Activated CD4-positive, alpha-beta T cell treated with anti-CD3 and anti-CD28 coated beads, Interleukin-2, amount 50 U/mL, for 4 hours (primary cell): ENCODE data around the gene PRDM16.

Experiments
- DNase-seq, 2 experiments: peaks; one replicate each; pipeline ENCODE4 v3.0.0-alpha.2; 2020

PRDM16 gene

DNA sequence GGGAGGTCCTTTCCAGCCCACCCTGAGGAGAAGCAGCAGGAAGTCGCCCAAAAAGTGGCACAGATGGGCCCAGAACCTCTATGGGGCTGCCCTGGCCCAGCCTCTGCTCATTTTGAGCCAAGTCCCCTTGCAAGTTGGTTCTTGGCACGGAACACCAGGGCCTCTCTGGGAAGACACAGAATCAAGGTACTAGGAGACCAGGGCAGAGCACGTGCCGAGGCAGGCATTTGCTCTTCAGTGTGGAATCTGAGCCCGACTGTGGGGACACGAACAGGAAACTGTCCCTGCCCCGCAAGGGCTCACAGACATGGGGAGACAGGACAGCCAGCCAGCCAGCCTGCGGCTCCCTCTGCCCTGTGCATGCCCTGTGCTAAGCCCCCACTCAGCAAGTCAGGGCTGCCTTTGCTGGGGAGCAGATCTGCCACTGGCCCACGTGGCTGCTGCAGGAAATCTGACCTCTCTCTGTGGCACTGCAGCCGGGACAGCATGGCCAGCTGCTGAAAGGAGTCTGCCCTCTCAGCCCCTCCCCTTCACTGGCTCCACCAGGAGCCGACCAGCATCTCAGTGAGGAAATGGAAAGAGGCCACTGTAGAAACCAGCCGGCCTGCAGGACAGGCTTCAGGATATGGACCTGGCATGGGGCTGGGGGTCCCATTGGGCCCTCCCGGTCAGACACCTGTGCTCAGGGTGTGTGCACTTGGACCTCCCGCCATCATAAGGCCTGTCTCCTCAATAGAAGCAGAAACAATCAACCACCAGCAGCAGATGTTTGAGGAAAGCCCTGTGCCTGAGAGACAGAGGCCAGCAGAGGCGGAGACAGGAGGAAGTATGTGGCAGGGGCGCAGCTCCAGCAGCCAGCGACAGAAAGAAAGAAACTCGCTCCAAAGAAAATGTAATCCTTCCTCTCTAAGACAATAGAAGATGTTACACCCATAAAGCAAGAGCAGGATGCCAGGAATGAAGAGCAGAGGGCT lies 389.2 kb downstream of the PRDM16 start:
- DNase-seq, result no peak

DNA sequence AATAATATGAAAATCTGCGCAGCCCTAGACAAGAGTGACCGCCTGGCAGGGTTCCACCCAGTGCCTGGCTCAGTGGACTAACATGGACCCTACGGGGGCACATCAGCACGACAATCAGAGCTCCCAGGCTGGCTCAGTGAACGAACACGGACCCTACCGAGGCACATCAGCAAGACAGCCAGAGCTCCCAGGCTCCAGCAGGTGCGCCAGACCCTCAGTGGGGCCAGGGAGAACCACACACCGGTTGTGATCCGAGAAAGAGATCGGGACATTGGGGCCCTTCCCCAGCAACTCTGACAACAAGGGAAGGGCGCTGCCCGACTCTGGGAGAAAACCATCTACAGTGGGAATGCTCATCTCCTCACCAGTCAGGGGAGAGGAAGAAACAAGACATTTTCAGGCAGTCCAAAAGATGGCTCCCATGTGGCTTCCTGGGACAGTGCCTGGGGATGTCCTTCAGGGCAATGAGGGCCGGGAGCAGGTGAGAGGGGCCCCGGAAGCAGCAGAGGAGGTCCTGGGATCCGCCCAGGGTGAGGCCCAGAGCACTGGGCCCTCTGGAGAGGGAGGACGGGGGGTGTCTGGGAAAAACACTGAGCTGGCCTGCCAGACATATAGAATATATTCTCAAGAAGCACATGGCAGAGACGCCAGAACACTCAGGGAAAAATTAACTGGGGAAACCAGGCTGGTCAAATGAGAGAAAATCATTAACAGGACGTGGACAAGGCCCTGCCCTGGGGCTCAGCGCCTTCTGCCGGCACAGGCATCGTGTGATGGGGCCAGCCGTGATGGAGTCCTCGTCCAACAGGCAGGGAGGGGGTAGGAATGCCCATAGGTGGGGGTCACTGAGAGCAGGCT lies 390.3 kb downstream of the PRDM16 start:
- no peak for DNase-seq

DNA sequence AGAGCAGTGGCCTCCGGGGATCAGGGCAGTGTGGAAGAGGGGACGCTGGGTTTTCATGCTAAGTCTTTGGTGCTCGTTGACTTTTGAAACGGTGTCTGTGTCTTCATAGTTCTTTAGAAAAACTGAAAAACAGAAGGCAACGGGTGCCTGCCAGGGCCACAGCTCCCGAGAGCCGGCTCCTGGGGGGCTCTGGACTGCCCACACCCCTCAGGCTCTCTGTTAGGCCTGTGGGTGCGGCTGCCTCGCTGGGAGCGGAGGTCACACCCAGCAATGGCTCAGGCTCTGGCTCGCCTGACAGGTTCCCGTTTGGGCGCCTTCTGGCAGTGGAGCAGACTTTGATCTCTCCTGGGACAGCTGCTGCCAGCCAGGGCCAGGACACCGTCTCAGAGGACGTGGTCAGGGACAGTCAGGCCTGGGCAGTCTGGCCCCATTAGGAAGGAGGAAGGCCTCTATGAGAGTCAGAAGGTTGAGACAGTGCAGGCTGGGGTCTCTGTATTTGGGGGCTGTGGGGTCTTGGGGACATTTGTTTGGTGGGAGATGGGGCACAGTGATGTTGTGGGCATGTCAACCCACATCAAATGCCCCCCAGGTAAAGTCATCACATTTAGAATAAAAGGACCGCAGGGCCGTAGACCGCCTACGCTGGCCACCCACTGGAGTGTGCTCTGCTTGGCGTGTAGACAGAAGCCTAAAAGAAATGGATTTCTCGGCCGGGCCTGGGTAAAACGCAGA lies 391.1 kb downstream of the PRDM16 start:
- DNase-seq, result no peak

DNA sequence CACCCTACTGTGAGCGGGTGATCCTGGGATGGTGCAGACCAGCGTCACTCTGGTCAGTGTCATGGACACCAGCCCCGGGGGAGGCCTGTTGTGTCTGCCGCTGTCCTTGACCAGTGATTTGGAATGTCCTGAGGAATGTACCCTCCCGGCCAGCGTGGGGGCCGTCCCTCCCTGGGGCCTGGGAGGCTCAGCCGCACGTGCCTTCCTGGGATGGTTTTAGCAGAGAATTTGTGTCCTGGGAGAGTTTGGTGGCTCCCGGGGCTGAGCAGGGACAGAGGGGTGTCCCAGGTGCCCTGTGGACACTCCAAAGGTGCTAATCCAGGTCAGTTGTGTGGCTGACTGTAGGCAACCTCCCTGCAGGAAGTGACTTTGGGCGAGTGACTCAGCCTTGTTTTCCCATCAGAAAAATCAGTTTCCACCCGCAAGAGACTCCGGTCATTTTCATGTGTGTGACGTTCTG lies 391.7 kb downstream of the PRDM16 start:
- DNase-seq, result no peak

DNA sequence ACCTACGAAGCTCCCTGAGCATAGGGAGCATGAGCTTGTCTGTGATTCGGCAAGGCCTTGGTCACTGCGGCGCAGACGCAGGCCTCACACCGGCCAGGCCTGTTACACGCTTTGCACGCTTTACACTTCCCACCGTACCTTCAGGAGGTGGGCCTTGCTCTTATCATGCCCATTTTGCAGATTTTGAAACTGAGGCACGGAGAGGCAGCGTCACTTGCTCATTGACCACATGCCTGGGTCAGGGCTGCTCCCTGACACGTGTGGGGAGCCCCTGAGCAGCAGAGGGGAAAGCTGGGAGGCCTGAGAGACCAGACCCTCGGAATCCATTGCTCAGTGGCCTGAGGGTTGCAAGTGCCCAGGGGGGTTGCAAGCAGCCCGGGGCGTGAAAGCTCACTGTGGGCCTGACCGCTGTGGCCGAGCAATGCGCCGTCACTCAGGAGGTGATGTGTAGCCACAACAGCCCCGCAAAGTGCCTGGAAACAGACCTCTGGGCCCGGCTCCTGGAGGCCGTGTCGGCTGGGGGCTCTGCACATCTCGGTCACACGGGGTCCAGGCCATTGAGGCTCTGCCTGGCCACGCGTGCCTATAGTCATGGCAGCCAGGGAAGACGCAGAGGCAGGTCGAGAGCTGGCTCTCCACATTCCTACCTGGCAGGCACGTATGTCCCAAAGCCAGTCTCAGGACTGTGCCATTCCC lies 392.4 kb downstream of the PRDM16 start:
- no peak for DNase-seq

DNA sequence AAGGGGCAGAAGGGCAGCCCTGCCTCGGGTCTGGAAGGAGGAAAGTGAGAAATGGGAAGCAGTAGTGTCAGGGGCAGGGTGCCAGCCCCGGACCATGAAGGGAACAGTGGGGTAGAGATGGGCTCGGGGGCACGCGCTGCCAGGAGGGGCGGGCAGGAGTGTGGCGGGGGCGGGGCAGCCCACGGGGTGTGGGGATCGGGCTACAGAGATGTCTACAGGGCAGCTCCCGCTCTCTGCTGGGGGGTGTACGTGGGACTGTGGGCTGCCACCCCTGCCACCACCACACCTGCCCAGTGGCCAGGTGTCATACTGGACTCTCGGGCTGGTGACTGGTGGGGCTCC lies 392.9 kb downstream of the PRDM16 start:
- no peak for DNase-seq

DNA sequence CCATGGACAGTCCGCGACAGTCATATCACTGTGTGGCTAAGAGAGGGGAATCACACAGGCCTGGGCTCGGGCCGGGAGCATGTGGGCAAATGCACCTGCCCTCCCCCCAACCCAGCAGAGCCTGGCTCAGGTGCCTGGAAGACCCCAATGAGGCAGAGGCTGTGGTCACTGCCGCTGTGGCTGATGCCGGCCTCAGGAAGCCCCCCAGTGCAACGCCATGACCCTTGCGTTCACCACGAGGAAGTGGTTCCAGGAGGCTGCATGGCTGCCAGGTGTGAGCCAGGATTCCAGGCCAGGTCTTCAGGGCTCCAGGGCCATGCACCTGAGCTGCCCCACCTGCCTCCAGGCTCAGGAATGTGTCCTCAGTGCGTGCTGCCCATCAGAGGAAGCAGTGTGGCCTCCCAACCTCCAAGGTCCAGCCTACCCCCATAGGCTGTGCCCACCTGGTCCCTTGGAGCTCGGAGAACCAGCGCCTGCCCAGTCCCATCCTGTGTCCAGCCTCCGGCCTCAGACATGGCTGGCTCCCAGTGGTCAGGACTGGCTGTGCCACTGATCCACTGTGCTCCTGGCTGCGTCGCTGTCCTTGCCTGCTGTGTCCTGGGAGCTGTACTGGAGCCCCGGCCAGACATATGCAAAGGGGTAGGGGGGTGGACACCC lies 393.5 kb downstream of the PRDM16 start:
- no peak for DNase-seq

DNA sequence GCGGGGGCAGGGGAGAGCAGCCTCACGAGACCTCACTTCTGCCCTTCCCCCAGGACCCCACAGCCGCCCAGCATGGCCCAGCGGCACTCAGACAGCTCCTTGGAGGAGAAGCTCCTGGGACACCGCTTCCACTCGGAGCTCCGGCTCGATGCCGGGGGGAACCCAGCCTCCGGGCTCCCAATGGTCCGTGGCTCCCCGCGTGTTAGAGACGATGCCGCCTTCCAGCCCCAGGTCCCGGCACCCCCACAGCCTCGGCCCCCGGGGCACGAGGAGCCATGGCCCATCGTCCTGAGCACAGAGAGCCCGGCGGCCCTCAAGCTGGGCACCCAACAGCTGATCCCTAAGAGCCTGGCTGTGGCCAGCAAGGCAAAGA lies 394.0 kb downstream of the PRDM16 start:
- no peak for DNase-seq

DNA sequence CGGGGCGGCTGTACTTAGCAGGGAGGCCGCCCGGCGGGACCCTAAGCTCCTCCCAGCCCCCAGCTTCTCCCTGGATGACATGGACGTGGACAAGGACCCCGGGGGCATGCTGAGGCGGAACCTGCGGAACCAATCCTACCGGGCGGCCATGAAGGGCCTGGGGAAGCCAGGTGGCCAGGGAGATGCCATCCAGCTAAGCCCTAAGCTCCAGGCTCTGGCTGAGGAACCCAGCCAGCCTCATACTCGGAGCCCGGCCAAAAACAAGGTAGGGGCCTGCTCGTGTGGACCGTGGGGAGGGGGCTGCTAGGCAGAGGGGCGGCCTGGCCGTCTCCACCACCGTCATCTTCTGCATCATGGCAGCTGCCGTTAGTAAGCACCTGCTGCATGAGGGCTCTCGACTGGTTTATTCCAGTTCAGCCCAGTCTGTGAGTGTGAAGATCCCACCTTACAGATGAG lies 394.4 kb downstream of the PRDM16 start:
- DNase-seq, result no peak

DNA sequence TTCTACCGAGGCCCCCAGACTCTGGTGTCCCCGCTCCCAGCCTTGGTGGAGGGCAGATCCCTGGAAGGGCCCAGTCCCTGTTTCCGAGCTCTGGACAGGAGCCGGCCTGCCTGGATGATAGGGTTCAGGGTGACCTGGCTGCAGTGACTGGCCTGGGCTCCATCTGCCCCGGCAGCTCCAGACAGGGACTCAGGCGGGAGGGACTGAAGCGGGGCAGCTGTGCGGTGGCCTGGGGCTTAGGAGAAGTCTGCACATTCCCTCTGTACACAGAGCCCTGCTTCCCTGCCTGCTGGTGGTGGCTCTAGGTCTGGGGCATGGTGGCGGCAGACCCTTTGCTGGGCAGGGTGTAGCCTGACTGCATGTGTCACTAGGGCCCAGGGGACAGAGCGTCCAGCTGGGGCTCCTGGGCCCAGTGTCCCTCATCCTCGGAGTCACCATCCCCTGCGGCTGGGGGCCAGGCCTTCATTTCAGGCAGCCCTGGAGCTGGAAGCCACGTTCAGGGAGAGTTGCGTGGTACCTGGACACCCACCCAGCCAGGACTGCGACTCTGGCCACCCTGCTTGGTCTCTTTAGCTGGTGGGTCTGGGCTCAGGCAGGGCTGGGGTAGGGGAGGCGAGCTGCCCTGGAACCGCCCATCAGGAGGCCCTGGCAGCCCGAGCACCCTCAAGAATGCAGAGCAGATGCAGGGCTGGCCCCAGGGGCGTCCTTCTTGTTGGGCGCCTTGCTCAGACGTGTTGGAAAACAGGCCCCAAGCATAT lies 395.1 kb downstream of the PRDM16 start:
- no peak for DNase-seq

DNA sequence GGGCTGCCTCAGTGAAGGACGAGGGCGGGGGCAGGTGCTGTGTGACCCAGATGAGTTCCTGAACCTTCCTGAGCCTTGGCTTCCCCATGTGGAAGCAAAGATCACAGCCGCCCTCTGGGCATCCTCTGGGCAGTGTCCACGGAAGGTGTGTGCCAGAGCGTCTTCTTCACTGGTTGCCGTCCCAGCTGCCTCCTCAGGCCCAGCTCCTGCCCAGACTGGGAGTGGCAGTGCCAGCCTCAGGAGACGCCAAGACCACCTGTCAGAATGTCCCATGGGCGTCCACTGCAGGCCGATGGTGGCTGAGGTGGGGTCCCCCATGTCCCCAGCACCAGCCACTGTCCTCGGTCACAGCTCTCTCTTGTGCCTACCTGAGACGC lies 395.6 kb downstream of the PRDM16 start:
- DNase-seq, result no peak

DNA sequence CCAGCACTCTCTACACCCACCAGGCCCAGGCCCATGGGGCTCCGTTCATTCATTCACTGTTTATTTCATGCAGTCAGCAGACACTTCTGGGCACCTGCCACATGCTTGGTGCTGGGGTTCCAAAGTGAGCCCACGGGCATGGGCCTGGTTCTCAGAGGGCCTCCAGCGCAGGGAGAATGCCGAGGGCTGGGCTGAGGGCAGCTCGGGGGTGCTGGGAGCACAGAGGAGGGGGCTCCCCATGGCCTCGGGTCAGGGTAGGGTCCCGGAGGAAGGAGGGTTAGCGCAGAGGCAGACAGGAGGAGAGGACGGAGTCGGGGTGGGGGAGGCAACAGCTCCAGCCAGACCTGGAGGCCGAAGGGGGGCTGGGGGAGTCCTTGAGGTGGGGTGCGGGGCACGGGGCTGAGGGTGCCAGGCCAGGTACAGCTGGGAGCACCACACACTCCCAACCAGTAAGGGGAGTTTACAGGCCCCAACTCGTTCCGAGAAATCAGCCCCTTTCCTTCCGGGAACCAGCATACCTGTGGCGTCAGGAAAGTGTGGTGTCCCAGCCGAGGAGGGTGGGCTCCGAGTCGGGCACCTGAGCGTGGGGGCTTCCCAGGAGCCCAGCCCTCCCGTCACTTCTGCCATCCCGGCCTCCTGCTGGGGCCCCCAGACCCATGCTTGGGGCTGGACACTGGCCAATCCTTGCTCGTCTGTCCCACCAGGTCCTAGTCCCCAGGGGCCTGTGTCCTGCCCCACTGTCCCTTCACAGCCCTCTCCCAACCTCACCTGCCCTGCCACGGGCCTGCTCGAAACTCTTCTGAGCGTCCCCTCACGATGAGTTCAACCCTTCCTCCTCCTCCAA lies 396.3 kb downstream of the PRDM16 start:
- no peak for DNase-seq

DNA sequence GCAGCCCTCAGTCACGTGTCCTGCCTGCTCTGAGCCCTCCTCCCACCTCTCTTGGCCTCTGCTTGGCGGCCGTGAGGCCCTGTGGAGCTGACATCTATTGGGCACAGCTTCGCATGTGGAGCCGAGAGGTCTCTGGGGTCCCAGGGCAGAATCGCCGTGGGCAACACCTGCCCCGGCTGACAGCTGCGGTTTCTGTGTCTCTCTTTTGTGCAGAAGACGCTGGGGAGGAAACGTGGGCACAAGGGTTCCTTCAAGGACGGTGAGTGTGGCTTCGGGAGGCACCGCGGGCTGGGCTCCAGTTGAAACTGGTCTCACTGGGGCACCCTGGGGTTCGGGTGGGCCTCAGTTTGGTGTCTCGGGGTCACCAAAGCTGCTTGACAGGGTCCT lies 396.9 kb downstream of the PRDM16 start:
- DNase-seq, result no peak

DNA sequence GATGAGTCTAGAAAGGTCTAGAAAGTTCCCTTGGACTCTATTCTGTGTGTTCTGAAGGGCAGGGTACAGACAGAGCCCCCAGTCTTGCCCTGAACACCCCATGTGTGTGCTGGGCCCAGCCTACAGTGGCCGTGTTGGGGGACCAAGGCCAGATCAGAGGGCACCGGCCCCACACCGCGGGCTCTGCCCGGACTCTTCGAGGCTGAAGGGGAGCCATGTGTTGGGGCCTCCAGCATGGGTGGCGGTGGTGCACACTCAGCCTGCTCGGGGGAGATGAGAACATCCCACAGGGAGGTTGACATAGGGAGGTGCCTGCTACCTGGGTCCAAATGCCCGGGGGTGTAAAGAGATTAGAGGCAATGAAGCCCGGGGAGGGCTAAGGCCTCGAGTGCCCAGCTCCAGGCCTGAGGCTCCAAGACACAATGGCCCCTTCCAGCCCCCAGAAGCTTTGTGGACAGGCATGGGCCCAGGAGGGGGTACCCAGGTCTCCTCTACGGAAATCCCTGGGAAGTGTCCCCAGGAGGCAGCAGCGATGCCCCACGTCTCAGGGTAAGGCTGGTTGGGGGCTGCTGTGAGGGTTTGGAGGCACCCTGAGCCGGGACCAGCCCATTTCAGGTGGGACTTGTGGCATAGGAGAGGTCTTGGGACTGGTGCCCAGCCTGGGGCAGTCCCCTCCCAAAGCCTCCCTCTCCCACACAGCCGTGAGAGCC lies 397.5 kb downstream of the PRDM16 start:
- DNase-seq, result no peak

DNA sequence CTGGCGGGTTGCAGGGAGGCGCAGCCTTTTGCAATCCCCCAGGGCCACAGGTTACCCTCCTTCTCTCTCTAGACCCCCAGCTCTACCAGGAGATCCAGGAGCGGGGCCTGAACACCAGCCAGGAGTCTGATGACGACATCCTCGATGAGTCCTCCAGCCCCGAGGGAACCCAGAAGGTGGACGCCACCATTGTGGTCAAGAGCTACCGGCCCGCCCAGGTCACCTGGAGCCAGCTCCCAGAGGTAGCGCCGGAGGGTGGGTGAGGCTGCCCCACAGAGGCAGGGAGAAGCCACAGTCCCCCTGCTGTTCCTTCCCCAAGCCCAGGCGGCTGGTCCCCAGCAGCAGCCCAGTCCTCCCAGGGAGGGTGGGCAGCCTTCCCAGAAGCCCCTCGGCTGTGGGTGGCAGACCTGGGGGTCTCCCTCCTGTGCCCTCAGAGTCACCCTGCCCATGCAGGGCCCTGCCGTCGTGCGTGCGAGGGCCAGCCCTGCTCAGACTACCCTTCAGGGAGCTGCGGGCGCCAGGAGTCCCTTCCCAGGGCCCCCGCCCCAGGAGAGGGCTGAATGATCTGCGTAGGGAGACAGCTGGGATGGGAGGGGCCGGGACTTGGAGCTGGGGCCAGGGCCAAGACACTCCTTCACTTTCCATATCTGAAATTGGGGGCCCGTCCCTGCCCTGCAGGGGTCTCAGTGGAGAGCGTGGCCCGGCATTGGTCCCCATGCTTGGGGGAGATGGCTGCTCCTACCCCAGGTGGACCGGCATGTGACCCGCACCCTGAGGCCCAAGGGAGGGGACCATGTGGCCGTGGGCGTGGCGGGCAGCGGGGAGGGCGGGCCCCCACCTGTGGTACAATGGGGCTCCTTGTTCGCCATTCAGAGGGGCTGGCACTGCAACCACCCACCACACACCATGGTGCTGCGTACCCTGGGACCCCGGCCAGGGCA lies 398.4 kb downstream of the PRDM16 start:
- no peak for DNase-seq

DNA sequence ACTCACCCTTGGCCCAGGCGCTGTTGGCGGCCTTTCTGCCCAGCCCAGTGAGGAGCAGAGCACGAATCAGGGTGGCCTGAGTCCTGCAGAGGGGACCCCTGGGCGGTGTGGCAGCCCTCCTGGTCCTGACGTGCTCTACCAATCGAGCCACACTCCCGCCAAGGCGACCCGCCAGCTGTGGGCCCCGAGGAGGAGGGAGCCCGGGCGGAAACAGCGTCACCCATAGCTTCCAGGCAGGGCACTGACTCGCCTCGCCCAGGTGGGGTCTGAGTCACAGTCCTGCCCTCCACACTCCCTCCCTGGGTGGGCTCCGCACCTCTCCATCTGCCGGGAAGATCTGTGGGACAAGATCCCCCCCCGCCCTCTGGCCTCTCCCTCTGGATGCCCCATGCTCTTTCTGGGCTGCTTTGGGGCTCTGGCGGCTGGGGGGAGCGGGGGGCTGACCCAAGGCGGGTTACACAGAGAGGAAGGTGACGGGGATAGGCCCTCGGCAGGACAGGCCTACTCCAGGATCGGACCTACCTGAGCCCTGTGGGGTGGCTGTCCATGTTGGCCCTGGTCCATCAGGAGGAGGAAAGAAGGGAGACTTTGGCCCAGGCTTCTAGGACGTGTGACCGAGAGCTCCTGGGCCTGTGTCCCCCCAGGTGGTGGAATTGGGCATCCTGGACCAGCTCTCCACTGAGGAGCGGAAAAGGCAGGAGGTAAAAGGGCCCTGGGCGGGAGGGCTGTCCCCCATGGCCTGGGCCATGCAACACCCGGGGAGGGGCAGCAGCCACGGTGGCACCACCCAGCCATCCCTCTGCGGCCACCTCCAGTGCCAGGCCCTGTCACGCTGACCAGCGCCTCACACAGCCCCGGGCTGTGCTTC lies 399.5 kb downstream of the PRDM16 start:
- no peak for DNase-seq

DNA sequence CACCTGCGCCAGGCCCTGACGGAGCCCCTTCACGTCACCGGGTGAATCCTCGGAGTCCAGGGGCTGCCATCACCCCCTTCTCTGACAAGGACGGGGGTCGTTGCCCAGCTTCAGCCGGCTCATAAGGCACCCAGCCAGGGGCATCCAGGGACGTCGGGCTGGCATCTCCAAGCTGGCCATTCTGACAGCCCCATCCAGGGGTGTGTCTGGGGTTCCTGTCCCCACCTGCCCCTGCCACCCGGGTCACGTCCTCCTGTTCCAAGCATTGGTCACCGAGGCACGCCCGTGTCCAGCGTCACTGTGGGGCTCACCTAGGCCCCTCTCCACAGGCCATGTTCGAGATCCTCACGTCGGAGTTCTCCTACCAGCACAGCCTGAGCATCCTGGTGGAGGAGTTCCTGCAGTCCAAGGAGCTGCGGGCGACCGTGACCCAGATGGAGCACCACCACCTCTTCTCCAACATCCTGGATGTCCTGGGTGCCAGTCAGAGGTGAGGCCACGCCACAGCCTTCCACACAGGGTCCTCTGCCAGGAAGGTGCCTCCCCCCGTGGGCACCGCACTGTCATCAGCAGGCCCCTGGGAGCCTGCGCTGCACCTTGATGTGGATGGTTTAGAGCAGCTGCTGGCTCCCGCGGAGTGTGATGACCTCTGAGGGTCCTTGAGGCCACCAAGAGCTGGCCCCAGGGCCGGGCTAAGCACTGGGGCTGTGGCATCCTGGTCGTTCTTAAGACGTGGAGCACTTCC lies 400.3 kb downstream of the PRDM16 start:
- no peak for DNase-seq
